Measurements from ENCODE around the gene PIP4K2A. TPM values are rescaled to one million over a fixed set of nuclear protein-coding genes. Genes with fewer than 3 reads are reported as not detected.

The PIP4K2A gene
- total and polyA plus RNA-seq, 2 of the 8 experiments (the other 6 are each of a cell fraction or from before 2014, with no cell fraction given): 19.0 to 60.9 TPM

- TF ChIP-seq TAF1 (IDR thresholded peaks at IDR 0.05; ENCODE audit: low read depth, low read length) (no peak), BACH1 (IDR thresholded peaks at IDR 0.05; ENCODE audit: low read length) (no peak), EGR1 (IDR thresholded peaks at IDR 0.05; ENCODE audit: borderline replicate concordance, low read depth, low read length) (no peak), FOSL1 (IDR thresholded peaks at IDR 0.05; ENCODE audit: insufficient read depth, low read depth, low read length) (no peak), TCF12 (IDR thresholded peaks at IDR 0.05; ENCODE audit: low read depth, low read length) (no peak), BRCA1 (IDR thresholded peaks at IDR 0.05; ENCODE audit: low read depth, low read length) (no peak), CHD2 (IDR thresholded peaks at IDR 0.05; ENCODE audit: low read length) (no peak)
Observed at GRCh38 chr10:22518167-22518724, 196.1 kb downstream of the PIP4K2A start (continued).

Data from H1 (cell line).